DMS114 treated with DMSO at 0.1 percent for 48 hours (cell line): ENCODE results near the gene LGALS3.

Experiments used
- DNase-seq: peaks from one replicate; lab custom pipeline; 2025; ENCODE audit not compliant: unreplicated experiment; lab: John Stamatoyannopoulos, UW

Gene LGALS3

DNA sequence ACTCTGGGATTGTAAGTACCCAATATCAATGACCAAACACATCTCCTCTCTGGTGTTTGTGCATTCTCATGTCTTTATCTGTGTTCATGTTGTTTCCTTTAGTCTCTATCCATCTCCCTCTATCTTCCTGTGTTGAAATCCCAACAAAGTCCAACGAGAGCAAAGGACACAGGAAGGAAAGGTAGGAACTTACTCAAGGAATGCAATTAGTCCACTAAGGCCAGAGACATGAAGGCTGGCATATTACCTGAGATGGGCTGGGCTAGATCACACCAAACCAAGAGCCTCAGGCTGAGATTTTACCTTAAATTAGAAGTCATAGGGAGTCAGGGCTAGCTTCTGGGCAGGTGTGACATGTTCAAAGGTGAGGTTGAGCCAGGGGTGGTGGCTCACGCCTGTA, 14.3 kb upstream of the LGALS3 start:
- DNase-seq: no peak

DNA sequence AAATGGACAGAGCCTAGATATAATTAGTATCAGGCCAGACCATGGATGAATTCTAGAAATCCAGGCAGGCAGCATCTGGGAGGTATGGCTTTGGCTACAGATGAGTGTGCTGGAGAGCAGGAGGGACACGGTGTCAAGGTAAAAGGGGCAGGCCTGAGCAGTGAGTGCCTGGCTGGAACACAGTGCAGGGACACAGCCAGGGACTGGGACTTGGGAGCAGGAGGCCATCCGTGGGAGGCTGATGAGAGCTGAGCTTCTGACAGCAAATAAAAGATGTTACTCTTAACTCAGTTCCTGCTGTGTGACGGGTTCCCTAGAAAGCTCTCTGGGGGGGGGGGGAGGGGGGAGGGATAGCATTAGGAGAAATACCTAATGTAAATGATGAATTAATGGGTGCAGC, 13.6 kb upstream of the LGALS3 start:
- no peak for DNase-seq

DNA sequence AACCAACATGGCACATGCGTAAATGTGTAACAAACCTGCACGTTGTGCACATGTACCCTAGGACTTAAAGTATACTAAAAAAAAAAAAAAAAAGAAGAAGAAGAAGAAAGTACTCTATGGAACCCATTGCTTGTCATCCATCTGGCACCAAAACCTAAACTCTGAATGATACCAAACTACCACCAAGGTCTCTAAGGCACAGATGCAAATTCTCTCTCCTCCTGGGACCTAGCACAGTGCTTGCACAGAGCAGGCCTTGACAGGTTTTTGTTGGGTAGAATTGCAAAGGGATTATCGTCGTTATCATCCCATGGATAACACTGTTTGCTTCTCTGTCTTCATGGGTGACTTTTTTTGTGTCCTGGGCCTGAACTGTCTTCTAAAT, 13.2 kb upstream of the LGALS3 start:
- DNase-seq: no peak

- no peak for DNase-seq
Observed at GRCh38 chr14:55116246-55117030, 12.6 kb upstream of the LGALS3 start.

DNA sequence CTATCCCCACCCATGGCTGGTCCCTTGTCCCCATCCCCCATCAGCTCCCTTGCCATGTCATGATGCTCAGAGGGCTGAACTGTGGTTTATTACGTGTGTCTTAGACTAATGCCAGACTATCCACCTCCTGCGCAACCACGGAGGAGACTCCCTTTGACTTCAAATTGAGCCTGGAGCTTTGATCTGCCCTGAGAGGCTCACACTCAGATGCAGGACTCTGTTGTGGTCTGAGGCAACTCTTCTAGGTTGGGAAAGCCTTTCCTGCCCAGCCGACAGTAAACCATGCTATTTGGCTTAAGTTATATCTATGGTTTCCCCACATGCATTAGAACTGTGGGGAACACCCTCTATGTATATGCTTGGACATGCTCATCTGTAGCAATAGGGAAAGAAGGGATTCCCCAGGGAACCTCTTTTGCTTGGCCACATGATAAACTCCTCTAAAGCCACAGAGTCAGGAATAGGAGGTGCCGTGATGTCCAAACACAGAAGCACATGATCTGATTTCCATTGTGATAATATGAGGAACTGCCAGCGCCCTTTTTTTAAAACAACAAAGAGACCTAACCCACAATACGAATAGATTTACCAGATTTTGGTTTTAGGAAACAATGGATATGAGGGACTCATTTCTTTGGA, 11.1 kb upstream of the LGALS3 start:
- DNase-seq: no peak

DNA sequence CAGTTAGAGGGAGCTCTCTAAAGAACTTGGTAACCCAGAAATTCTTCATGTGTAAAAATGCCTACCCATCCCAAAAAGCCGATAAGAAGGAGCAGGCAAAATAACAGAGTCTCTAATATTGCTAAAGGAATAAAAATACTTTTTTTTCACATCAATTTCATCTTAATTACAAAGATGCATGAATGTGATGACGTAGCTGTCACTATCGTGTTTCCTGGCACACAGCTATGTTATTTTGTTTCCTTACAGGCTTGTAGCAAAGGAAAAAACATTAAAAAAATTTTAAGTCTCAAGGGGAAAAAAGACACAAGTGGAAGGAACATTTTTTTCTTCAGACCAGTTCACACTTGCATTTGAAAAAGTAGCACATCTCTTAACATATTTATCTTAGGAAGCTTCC, 10.3 kb upstream of the LGALS3 start:
- DNase-seq: no peak

- DNase-seq: no peak
Observed at GRCh38 chr14:55120571-55121495, 8.2 kb upstream of the LGALS3 start.

DNA sequence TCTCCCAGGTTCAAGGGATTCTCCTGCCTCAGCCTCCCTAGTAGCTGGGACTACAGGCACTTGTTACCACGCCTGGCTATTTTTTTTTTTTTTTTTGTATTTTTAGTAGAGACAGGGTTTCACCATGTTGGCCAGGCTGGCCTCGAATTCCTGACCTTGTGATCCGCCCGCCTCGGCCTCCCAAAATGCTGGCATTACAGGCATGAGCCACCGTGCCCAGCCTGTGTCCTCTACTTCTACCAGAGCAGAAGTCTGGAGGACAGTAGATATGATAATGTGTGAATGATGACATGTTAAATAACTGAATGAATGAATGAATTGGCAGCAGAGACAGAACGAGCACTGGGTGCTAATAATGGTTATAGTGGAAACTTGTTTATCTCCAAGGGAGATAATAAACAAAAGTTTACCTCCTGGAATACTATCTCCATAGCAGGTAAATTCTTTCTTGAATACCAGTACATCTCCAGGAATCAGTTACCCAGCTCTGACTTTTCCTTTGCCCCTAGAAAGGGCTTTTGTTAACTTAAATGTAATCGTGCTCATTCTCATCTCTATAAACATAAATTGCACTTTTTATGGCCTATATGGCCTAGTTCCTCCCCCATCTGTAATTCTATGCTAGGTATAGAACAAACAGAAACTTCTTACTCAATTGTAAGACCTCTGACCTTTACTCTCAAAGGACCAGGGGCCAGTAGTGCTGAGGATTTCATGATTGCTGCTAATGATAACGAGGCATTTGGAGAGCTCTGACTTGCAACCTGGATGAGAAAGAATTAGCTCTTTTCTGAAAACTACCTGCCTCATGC, 7.2 kb upstream of the LGALS3 start:
- no peak for DNase-seq

DNA sequence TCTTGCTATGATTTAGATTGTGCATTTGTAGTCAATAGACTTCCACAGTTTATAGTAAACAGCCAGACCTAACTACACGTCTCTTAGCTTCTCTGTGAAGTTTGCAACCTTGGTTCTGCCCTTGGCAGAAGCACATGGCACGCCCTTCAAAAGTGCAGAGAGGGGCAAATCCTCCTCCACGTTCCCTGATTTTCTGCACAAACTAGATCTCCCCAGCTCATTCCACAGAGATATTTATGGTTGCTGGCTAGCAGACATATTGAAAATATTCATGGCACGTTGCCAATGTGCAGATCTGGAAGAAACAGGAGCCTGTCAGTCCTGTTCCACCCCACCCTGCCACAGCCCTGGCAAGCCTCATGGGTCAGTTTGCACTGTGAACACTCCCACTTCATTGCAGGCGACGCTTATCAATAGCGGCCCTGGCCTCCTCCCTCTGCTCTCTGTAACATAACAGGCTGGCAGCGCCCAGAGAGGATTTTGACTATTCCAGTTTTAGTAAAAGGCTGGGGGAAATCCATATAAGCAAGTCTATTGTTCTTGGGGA, 6.5 kb upstream of the LGALS3 start:
- no peak for DNase-seq

DNA sequence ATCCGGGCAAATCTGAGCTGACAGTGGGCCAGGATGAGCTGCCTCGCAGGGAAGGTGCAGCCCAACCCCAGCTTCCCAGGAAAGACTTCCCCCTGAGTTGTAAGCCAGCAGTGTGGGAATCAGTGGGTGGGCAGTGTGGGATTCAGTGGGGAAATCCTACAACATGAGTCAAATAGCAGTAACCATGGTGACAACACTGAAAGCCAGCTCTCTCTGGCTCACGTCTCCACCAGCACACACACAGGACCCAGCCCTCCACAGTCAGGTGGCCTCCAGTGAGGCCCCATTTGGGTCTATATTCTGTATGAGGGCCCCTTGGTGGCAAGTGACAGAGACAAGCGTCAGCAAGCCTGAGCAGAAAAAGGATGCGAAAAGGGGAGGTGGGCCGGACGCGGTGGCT, 6.0 kb upstream of the LGALS3 start:
- no peak for DNase-seq

GRCh38 chr14:55123852-55124639, 5.0 kb upstream of the LGALS3 start:
- DNase-seq: no peak

- DNase-seq: no peak
Observed at GRCh38 chr14:55124774-55125386, 4.2 kb upstream of the LGALS3 start.

DNA sequence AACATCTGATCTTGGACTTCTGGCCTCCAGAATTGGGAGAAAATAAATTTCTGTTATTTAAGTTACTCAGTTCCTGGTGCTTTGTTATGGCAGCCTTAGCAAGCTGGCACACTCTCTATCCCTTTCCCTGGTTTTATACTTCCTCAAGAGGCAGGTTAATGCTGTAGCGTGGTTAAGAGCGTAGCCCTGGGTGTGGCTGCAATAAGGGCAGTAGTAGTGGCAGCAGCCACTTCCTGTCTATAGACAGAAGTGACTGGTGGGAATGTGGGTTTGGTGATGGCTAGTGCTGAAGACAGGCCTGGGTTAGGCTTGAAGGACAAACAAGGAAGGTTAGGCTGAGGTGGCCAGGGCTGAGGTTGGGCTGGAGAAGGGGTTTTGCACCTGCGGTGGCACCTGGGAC, 3.6 kb upstream of the LGALS3 start:
- DNase-seq: no peak

- no peak for DNase-seq
Observed at GRCh38 chr14:55126034-55126433, 3.0 kb upstream of the LGALS3 start.

- no peak for DNase-seq
Observed at GRCh38 chr14:55126932-55127459, 2.1 kb upstream of the LGALS3 start.

DNA sequence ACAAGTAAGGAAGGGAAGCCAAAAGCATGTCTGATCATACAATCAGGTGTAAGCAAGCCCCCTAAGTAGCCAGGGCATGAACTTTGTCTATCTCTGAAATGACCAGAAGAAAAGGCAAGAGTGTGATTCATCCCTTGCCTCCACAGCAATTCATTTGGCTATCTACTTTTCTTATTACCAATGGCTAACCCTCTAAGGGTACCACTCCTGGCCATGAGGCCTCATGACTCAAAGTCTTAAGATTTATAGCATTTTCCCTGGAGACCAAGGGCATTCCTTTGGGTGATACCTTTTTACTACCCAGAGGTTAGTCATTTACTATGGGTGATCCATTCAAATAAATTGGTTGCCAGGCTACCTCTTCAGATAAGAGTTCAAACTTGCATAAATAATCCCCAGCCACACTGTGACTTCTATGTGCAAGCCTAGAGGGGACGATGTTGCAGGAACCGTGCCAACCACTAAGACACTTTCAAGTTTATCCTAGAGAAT, 1.5 kb upstream of the LGALS3 start:
- DNase-seq: no peak

- no peak for DNase-seq
Observed at GRCh38 chr14:55128386-55129085, 516 bp upstream of the LGALS3 start.

DNA sequence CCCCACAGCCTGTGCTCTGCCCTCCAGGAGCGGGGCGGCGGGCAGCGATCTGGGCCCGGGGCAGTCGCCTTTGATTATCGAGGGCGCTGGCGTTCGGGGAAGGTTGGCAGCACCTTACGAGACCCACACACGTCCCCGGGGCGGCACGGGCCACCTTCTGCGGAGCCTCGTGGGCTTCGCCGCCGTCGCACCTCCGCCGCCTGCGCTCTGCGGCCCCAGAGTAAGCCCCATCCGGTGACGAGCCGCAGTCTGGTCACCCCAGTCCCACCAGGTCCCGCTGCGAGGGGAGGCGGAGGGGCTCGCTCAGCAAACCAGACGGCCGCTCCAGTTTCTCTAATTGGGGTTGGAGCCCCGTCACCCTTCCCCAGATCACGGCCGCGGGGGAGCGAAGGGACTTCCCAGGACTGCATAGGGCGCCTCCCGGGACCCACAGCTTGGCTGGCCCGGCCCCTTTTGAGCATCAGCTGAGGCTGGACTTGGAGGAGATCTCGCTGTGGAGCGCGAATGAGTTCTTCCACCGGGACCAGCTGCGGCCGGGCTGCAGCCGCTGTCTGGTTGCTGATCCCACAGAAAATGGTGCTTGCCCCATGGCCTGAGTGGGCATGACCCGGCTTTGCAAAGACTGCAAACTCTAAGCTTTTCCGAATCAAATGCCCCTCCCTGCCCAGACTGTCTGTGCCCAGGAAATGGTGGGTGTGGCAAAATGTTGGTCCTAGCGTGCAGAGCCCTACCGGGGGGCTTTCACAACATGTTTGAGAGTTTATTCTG, 560 bp downstream of the LGALS3 start:
- DNase-seq: peak; percentile 29
